Breast epithelium (tissue), 3 donors: ENCODE measurements around the gene VTI1B.

Source experiments
- POLR2A ChIP-seq: fragments of 450-650 bp; IDR thresholded peaks from one replicate; pipeline ENCODE4 v1.6.1; 2016; ENCODE audit warnings: antibody characterized with exemption, mild to moderate bottlenecking, moderate library complexity
- POLR2AphosphoS5 ChIP-seq, 3 donors: sonication (generic); formaldehyde crosslinking; IDR thresholded peaks; one replicate each; pipeline ENCODE4 v1.6.1; 2017; ENCODE audit warnings: antibody characterized with exemption in 3 of 3
- TF ChIP-seq, protein P1 (sequence below), 3 donors: fragments of 450-650 bp; IDR thresholded peaks; one replicate each; pipeline ENCODE4 v1.5.1; 2016 to 2017; ENCODE audit warnings: antibody characterized with exemption in 3 of 3, mild to moderate bottlenecking in 3 of 3, moderate library complexity in 3 of 3

DNA sequence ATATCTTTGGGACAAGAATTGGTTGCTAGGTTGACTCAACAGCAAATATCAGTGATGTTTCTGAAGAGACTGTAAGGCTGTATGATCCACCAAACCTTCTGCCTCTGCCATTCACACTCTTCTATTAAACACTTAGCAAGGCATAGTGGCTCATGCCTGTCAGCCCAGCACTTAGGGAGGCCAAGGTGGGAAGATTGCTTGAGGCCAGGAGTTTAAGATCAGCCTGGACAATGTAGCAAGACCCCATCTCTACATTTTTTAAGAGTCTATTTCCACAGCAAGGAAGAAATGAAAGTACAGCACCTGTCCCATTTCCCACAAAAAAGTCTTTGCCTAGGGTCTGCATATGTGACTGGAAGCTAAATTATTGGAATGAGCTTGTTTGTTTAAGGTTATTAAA lies 46.9 kb downstream of the VTI1B start:
- TF ChIP-seq, protein P1, sequence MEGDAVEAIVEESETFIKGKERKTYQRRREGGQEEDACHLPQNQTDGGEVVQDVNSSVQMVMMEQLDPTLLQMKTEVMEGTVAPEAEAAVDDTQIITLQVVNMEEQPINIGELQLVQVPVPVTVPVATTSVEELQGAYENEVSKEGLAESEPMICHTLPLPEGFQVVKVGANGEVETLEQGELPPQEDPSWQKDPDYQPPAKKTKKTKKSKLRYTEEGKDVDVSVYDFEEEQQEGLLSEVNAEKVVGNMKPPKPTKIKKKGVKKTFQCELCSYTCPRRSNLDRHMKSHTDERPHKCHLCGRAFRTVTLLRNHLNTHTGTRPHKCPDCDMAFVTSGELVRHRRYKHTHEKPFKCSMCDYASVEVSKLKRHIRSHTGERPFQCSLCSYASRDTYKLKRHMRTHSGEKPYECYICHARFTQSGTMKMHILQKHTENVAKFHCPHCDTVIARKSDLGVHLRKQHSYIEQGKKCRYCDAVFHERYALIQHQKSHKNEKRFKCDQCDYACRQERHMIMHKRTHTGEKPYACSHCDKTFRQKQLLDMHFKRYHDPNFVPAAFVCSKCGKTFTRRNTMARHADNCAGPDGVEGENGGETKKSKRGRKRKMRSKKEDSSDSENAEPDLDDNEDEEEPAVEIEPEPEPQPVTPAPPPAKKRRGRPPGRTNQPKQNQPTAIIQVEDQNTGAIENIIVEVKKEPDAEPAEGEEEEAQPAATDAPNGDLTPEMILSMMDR (IDR thresholded peaks at IDR 0.05): no peak
- TF ChIP-seq POLR2A (no peak), POLR2AphosphoS5 (IDR thresholded peaks at IDR 0.05) (no peak)
